GM19395 (cell line): ENCODE results near the gene PRRC2C.

ENCODE experiments used
- ATAC-seq: cut with Tn5 transposase; IDR thresholded peaks from one replicate; pipeline ENCODE4 v1.9.1; 2021; ENCODE audit warnings: mild to moderate bottlenecking, moderate library complexity; ENCODE audit not compliant: unreplicated experiment

Gene PRRC2C

GRCh38 chr1:171628225-171628624 lies 142.9 kb downstream of the PRRC2C start:
- ATAC-seq, result no peak

GRCh38 chr1:171635661-171636060 lies 150.3 kb downstream of the PRRC2C start:
- ATAC-seq, result no peak

GRCh38 chr1:171636141-171636540 lies 150.8 kb downstream of the PRRC2C start:
- ATAC-seq, result no peak

GRCh38 chr1:171637928-171638576 lies 152.7 kb downstream of the PRRC2C start:
- ATAC-seq, result no peak

- ATAC-seq, result no peak
Observed at GRCh38 chr1:171640225-171640624, 154.9 kb downstream of the PRRC2C start.

- no peak for ATAC-seq
Observed at GRCh38 chr1:171641076-171641864, 155.9 kb downstream of the PRRC2C start.

- ATAC-seq, result no peak
Observed at GRCh38 chr1:171642197-171642596, 156.9 kb downstream of the PRRC2C start.
